Spleen (tissue), 11 donors: ENCODE measurements around the gene KDR. TPM values are rescaled to one million over a fixed set of nuclear protein-coding genes. Genes with fewer than 3 reads are reported as not detected.

Source experiments
- DNase-seq: peaks from one replicate; pipeline ENCODE4 v3.0.0-alpha.2; 2020
- H3K27ac ChIP-seq, 8 donors: fragments of 200-600 bp; sonication (generic) in 7 of 8; 1 replicate in 4 of 8; 2 replicates in 4 of 8; pipeline versions ENCODE4 v1.5.0 to v1.8.0; 2016 to 2021; ENCODE audit warnings: inconsistent platforms in 4 of 8, mild to moderate bottlenecking in 4 of 8, moderate library complexity in 1 of 8
- H3K27me3 ChIP-seq, 7 donors: fragments of 200-600 bp; sonication (generic) in 6 of 7; replicated peaks in 1 of 7; 1 replicate in 4 of 7; 2 replicates in 3 of 7; pipeline versions ENCODE4 v1.5.0 to v1.8.0; 2016 to 2021; ENCODE audit warnings: inconsistent platforms in 3 of 7, mild to moderate bottlenecking in 1 of 7
- H3K36me3 ChIP-seq, 6 donors: fragments of 200-600 bp; sonication (generic) in 5 of 6; 1 replicate in 4 of 6; 2 replicates in 2 of 6; pipeline versions ENCODE4 v1.5.0 to v1.8.0; 2016 to 2021; ENCODE audit warnings: inconsistent platforms in 2 of 6
- H3K4me1 ChIP-seq, 6 donors: fragments of 200-600 bp; sonication (generic) in 5 of 6; 1 replicate in 3 of 6; 2 replicates in 3 of 6; pipeline versions ENCODE4 v1.5.0 to v1.8.0; 2016 to 2021; ENCODE audit warnings: inconsistent platforms in 3 of 6
- H3K4me3 ChIP-seq, 8 donors: fragments of 200-600 bp; sonication (generic) in 7 of 8; 1 replicate in 4 of 8; 2 replicates in 4 of 8; pipeline versions ENCODE4 v1.5.0 to v1.8.0; 2016 to 2021; ENCODE audit warnings: inconsistent platforms in 4 of 8, mild to moderate bottlenecking in 4 of 8, moderate library complexity in 2 of 8
- H3K9me3 ChIP-seq, 8 donors: fragments of 200-600 bp; sonication (generic) in 7 of 8; 1 replicate in 4 of 8; 2 replicates in 4 of 8; pipeline versions ENCODE4 v1.5.0 to v1.8.0; 2016 to 2021; ENCODE audit warnings: inconsistent platforms in 4 of 8
- POLR2A ChIP-seq, 3 donors: fragments of 450-650 bp; IDR thresholded peaks; one replicate each; pipeline ENCODE4 v1.5.1; 2017; ENCODE audit warnings: antibody characterized with exemption in 3 of 3, mild to moderate bottlenecking in 1 of 3
- POLR2AphosphoS5 ChIP-seq, 3 donors: sonication (generic); formaldehyde crosslinking; IDR thresholded peaks; one replicate each; pipeline ENCODE4 v1.5.1; 2017; ENCODE audit warnings: antibody characterized with exemption in 3 of 3
- WGBS, 5 donors: extraction: QIAGEN DNeasy Blood & Tissue Kit in 3 of 5; methylation state at CpG; one replicate each; pipeline versions ENCODE4 v1.1.5 to v1.1.7; 2013 to 2018; 5-methylcytosine and 5-hydroxymethylcytosine counted together
- intact Hi-C: fragments of 100-400 bp; cut with DNase I; formaldehyde crosslinking; loops from one replicate; pipeline ENCODE4 v1.15.0; 2023; ENCODE audit warnings: low total_unique reads
- polyA plus RNA-seq, 3 donors: library from polyadenylated mRNA; stranded (reverse); fragments of 200-250 nt; gene quantifications; one replicate each; pipeline ENCODE4 v1.2.1, GENCODE V29; 2013
- total RNA-seq, 7 donors: library from RNA; depleted of rRNA in 3 of 7; stranded (reverse); fragments of >200 nt in 3 of 7; fragmentation: NEBNext Ultra II Directional in 4 of 7; extraction: Animal tissue kit (Norgen Biotek cat#: 25700) in 4 of 7; gene quantifications; one replicate each; pipeline versions ENCODE4 v1.1.0 to v1.2.1, GENCODE V29; 2016 to 2021
- TF ChIP-seq, protein P1 (sequence below), 11 experiments: fragments of 200-600 bp in 7 of 11; fragments of 450-650 bp in 4 of 11; sonication (generic) in 4 of 11; IDR thresholded peaks in 8 of 11; conservative IDR thresholded peaks in 3 of 11; 1 replicate in 7 of 11; 2 replicates in 4 of 11; pipeline versions ENCODE4 v1.4.0 to v1.8.0; 2016 to 2021; ENCODE audit warnings: antibody characterized with exemption in 11 of 11, inconsistent platforms in 4 of 11, mild to moderate bottlenecking in 1 of 11
- donor health status: healthy with polysubstance abuse.
- donor health status: DM: no; HTN: no; CAD: no; lungs with moderate emphysema.
- donor health status: DM: no; HTN: no; CAD: no.
- donor health status: Bipolar disorder and iron deficiency.
- donor health status: healthy.
- donor health status: DM: no; HTN: no; CAD: no.
- donor health status: DM: yes; HTN: yes; CAD: no.

Gene KDR
- total and polyA plus RNA-seq, 10 donors, result 1.2 to 25.0 (median 19.0) TPM

DNA sequence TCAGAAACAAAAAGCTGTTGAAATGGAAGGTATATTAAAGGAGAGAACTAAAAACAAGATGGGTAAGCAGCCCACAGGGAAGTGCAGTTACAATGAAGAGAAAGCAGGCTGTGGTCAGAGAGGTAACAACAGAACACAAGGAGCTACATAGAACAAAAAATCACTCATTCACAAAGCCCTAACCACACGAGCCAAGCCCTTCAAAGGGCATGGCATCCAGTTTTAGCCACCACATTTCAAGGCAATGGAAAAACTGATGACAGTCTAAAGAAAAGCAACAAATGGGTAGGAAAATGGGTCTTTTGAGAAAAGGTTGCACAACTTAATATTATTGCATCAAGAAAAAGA lies 37.5 kb downstream of the KDR start:
- Histone ChIP-seq H3K27ac (no peak overlapping the region), H3K36me3 (no peaks in the 10 kb centered on the region), H3K9me3 (no peaks in the 10 kb centered on the region), H3K4me1 (no peaks in the 10 kb centered on the region), H3K27me3 (peaks cover 0 to 18% (median 0%) of the 10 kb centered on the region in 7 donors), H3K4me3 (no peak overlapping the region)
- DNase-seq, result no peak
- 22 to 50% (median 23%) methylated on average over 1 of the region's 1 CpG for WGBS, 5 donors
- intact Hi-C loops, result no loop called here
- TF ChIP-seq, protein P1, sequence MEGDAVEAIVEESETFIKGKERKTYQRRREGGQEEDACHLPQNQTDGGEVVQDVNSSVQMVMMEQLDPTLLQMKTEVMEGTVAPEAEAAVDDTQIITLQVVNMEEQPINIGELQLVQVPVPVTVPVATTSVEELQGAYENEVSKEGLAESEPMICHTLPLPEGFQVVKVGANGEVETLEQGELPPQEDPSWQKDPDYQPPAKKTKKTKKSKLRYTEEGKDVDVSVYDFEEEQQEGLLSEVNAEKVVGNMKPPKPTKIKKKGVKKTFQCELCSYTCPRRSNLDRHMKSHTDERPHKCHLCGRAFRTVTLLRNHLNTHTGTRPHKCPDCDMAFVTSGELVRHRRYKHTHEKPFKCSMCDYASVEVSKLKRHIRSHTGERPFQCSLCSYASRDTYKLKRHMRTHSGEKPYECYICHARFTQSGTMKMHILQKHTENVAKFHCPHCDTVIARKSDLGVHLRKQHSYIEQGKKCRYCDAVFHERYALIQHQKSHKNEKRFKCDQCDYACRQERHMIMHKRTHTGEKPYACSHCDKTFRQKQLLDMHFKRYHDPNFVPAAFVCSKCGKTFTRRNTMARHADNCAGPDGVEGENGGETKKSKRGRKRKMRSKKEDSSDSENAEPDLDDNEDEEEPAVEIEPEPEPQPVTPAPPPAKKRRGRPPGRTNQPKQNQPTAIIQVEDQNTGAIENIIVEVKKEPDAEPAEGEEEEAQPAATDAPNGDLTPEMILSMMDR (IDR thresholded peaks at IDR 0.05 in 8 of 11, conservative IDR thresholded peaks at IDR 0.05 in 3 of 11), result no peak
- TF ChIP-seq POLR2AphosphoS5 (IDR thresholded peaks at IDR 0.05), result no peak
- no peak for TF ChIP-seq POLR2A (IDR thresholded peaks at IDR 0.05)

DNA sequence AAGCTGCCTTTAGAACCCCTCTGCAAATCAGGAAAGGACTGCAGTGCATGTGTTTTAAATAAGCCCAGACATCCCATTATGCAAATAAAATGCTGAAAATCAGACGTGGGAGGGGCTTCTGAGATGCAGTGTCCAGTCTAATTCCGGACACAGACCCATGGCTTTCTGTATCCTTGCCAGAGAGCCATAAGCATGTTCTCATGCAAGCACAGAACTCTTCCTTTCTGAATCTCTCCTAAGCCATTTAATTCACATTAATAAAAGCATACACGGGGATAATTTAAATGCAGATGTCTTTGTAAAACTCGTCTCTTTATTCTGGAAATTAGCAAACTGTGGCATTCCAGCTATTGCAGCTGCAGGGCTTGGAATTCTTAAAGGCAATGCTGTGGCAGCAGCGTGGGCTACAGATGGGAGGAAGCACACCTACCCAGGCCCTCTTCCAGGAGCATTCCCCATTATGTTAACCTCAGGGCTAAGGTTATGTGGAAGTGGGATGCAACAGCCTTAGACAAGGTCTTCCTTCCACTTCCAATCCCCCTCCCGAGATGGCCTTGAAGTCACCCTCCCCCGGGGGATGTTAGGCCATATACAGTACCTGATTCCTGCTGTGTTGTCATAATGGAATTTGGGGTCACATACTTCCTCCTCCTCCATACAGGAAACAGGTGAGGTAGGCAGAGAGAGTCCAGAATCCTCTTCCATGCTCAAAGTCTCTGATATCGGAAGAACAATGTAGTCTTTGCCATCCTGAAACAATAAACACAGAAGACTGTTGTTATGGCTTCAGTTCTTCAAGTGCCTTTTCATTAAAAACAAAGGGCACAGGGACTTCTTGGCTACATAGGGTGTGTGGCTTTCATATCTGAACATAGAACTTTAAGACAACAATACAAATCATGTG lies 38.1 kb downstream of the KDR start:
- intact Hi-C loops, result no loop called here
- WGBS, 5 donors, result 62 to 72% (median 68%) methylated on average over 8 of the region's 8 CpGs
- H3K27me3 ChIP-seq, result peaks cover 0 to 20% (median 0%) of the 10 kb centered on the region in 7 donors
- no peak for TF ChIP-seq POLR2A (IDR thresholded peaks at IDR 0.05)
- TF ChIP-seq, protein P1 (IDR thresholded peaks at IDR 0.05 in 8 of 11, conservative IDR thresholded peaks at IDR 0.05 in 3 of 11), result no peak
- TF ChIP-seq POLR2AphosphoS5 (IDR thresholded peaks at IDR 0.05), result no peak
- no peaks in the 10 kb centered on the region for H3K4me1 ChIP-seq
- no peaks in the 10 kb centered on the region for H3K36me3 ChIP-seq
- DNase-seq, result no peak
- no peaks in the 10 kb centered on the region for H3K9me3 ChIP-seq
- no peak overlapping the region for H3K4me3 ChIP-seq
- no peak overlapping the region for H3K27ac ChIP-seq

DNA sequence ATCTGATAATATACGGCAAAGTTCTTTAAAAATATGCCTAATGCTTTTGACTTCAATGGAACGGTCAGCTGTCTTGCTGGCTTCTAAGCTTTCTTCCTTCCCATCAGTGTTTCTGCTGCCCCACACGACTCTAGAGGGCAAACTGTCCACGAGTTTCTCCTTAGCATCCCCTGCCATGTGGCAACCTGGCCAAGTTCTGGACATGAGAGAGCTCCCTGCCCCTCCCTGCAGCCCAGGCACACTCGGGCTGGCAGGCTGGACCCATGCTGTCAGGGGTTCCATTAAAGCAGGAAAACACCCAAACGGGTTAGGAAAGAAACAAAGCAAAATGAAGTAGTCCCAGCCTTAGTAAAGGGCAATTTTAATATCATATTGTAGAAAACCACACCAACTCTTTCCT lies 38.8 kb downstream of the KDR start:
- no peaks in the 10 kb centered on the region for H3K9me3 ChIP-seq
- no peak for DNase-seq
- TF ChIP-seq, protein P1 (IDR thresholded peaks at IDR 0.05 in 8 of 11, conservative IDR thresholded peaks at IDR 0.05 in 3 of 11), result no peak
- TF ChIP-seq POLR2A (IDR thresholded peaks at IDR 0.05), result no peak
- no peak for TF ChIP-seq POLR2AphosphoS5 (IDR thresholded peaks at IDR 0.05)
- peaks cover 0 to 20% (median 0%) of the 10 kb centered on the region in 7 donors for H3K27me3 ChIP-seq
- 60 to 78% (median 68%) methylated on average over 6 of the region's 6 CpGs for WGBS, 5 donors
- no peaks in the 10 kb centered on the region for H3K36me3 ChIP-seq
- H3K27ac ChIP-seq, result no peak overlapping the region
- H3K4me1 ChIP-seq, result no peaks in the 10 kb centered on the region
- intact Hi-C loops, result no loop called here
- no peak overlapping the region for H3K4me3 ChIP-seq

DNA sequence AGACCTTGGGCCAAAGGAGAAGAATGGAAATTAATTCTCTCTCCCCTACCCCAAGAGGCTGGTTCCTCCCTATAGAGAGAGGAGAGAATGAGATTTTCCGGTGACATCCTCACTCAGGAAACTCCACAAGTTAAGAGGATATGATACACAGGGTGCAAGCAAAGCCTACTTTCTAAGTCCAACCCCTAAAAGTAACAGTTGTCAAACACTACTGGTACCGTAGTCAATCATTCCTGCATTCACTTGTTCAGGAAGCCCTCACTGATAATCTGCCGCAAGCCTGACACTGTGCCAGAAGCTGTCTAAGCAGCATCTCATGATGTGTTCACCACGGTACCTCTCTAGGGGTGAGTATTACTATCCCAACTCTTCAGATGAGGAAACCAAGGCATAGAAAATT lies 41.7 kb downstream of the KDR start:
- Histone ChIP-seq H3K27me3 (peaks cover 0 to 38% (median 5%) of the 10 kb centered on the region in 7 donors), H3K4me3 (no peak overlapping the region), H3K27ac (no peak overlapping the region), H3K9me3 (no peaks in the 10 kb centered on the region), H3K36me3 (no peaks in the 10 kb centered on the region), H3K4me1 (no peaks in the 10 kb centered on the region)
- TF ChIP-seq POLR2AphosphoS5 (IDR thresholded peaks at IDR 0.05) (no peak), POLR2A (IDR thresholded peaks at IDR 0.05) (no peak)
- TF ChIP-seq, protein P1 (IDR thresholded peaks at IDR 0.05 in 8 of 11, conservative IDR thresholded peaks at IDR 0.05 in 3 of 11), result no peak
- 77 to 93% (median 83%) methylated on average over 3 to 4 of the region's 4 CpGs for WGBS, 5 donors
- DNase-seq, result no peak
- intact Hi-C loops, result no loop called here
